B cell (primary cell): ENCODE results near the gene AMOTL1. TPM values are rescaled to one million over a fixed set of nuclear protein-coding genes. Genes with fewer than 3 reads are reported as not detected.

Experiments used
- ATAC-seq: fragments of 200-7000 bp; cut with Tn5 transposase; one replicate; pipeline ENCODE4 v1.10.0; 2021; ENCODE audit warnings: low read depth, mild to moderate bottlenecking, moderate number of reproducible peaks, moderate library complexity
- CTCF ChIA-PET: fragments of 350-600 bp; sonication (Branson Sonifier 250); formaldehyde crosslinking; loops from one replicate; lab custom pipeline; 2021; ENCODE audit warnings: antibody characterized with exemption, inconsistent platforms; lab: Charles Lee
- POLR2A ChIA-PET: fragments of 350-600 bp; sonication (Branson Sonifier 250); formaldehyde crosslinking; loops from one replicate; lab custom pipeline; 2021; ENCODE audit warnings: antibody characterized with exemption; lab: Charles Lee
- DNase-seq: peaks from one replicate; pipeline ENCODE4 v3.0.0; 2013
- H2AFZ ChIP-seq: 2 replicates; pipeline ENCODE4 v1.6.1; 2012; ENCODE audit warnings: mild to moderate bottlenecking, low read depth, low read length; ENCODE audit not compliant: insufficient read depth, poor library complexity, severe bottlenecking
- H3K27ac ChIP-seq, 2 donors: 1 replicate in 1 of 2; 2 replicates in 1 of 2; pipeline ENCODE4 v1.5.1; 2012 to 2013; ENCODE audit warnings: low read length in 2 of 2, mild to moderate bottlenecking in 2 of 2, moderate library complexity in 1 of 2
- H3K27me3 ChIP-seq, 4 experiments: fragments of 200-600 bp in 1 of 4; sonication (generic) in 1 of 4; replicated peaks in 1 of 4; 1 replicate in 2 of 4; 2 replicates in 2 of 4; pipeline versions ENCODE4 v1.6.1 to v1.7.0; 2013 to 2016; ENCODE audit warnings: low read length in 3 of 4, mild to moderate bottlenecking in 2 of 4, mixed read lengths in 1 of 4, moderate library complexity in 1 of 4; ENCODE audit not compliant: insufficient read depth in 4 of 4, control insufficient read depth in 3 of 4; ENCODE audit errors: control extremely low read depth in 1 of 4
- H3K36me3 ChIP-seq, 2 experiments: replicated peaks in 1 of 2; 1 replicate in 1 of 2; 2 replicates in 1 of 2; pipeline versions ENCODE4 v1.6.1 to v1.7.1; 2013; ENCODE audit warnings: low read length in 1 of 2; ENCODE audit not compliant: insufficient read depth in 2 of 2, control insufficient read depth in 1 of 2; ENCODE audit errors: control extremely low read depth in 1 of 2, extremely low read depth in 1 of 2
- H3K4me1 ChIP-seq, 2 donors: fragments of 200-600 bp in 1 of 2; sonication (generic) in 1 of 2; 1 replicate in 1 of 2; 2 replicates in 1 of 2; pipeline versions ENCODE4 v1.5.1 to v1.6.1; 2013 to 2017; ENCODE audit warnings: low read length in 2 of 2; ENCODE audit not compliant: control insufficient read depth in 2 of 2, insufficient read depth in 2 of 2
- H3K4me2 ChIP-seq: replicated peaks from 2 replicates; pipeline ENCODE3; 2012; ENCODE audit warnings: mild to moderate bottlenecking, low read depth, low read length; ENCODE audit not compliant: poor library complexity, severe bottlenecking
- H3K4me3 ChIP-seq, 5 experiments: fragments of 200-600 bp in 1 of 5; sonication (generic) in 1 of 5; 1 replicate in 3 of 5; 2 replicates in 2 of 5; pipeline versions ENCODE4 v1.5.1 to v1.7.0; 2011 to 2016; ENCODE audit warnings: low read length in 4 of 5, mild to moderate bottlenecking in 4 of 5, low read depth in 2 of 5, control low read depth in 1 of 5, moderate library complexity in 1 of 5; ENCODE audit not compliant: insufficient read depth in 1 of 5; ENCODE audit errors: control extremely low read depth in 1 of 5, extremely low read depth in 1 of 5
- H3K79me2 ChIP-seq: fragments of 200-600 bp; sonication (generic); one replicate; pipeline ENCODE4 v1.6.0; 2016; ENCODE audit warnings: low read length; ENCODE audit not compliant: control insufficient read depth, insufficient read depth
- H3K9ac ChIP-seq: fragments of 200-600 bp; sonication (generic); 2 replicates; pipeline ENCODE4 v1.6.1; 2017; ENCODE audit warnings: mild to moderate bottlenecking, low read length, moderate library complexity
- H3K9me3 ChIP-seq, 3 donors: one replicate each; pipeline versions ENCODE4 v1.6.1 to v1.7.1; 2013; ENCODE audit warnings: low read length in 2 of 3; ENCODE audit not compliant: control insufficient read depth in 2 of 3, insufficient read depth in 1 of 3; ENCODE audit errors: control extremely low read depth in 1 of 3
- H4K20me1 ChIP-seq: 2 replicates; pipeline ENCODE4 v1.6.0; 2012; ENCODE audit warnings: mild to moderate bottlenecking, low read length; ENCODE audit not compliant: insufficient read depth, control insufficient read depth, poor library complexity, severe bottlenecking
- H3K27ac Mint-ChIP-seq: one replicate; pipeline ENCODE4 v1.8.0; 2021; ENCODE audit warnings: mixed read lengths
- H3K27me3 Mint-ChIP-seq: one replicate; pipeline ENCODE4 v1.8.0; 2021; ENCODE audit warnings: mixed read lengths
- H3K4me1 Mint-ChIP-seq: one replicate; pipeline ENCODE4 v1.8.0; 2021; ENCODE audit warnings: mixed read lengths
- H3K4me3 Mint-ChIP-seq: one replicate; pipeline ENCODE4 v1.8.0; 2021; ENCODE audit warnings: mixed read lengths
- H3K9me3 Mint-ChIP-seq: one replicate; pipeline ENCODE4 v1.8.0; 2022; ENCODE audit warnings: mixed read lengths; ENCODE audit not compliant: insufficient read depth
- CTCF ChIP-seq: fragments of 200-600 bp; IDR thresholded peaks from one replicate; pipeline ENCODE4 v1.8.0; 2022; ENCODE audit warnings: antibody characterized with exemption, mild to moderate bottlenecking
- EZH2 ChIP-seq: IDR thresholded peaks from 2 replicates; pipeline ENCODE4 v1.6.1; 2012; ENCODE audit warnings: borderline replicate concordance, low read depth, mild to moderate bottlenecking, moderate library complexity, low read length; ENCODE audit not compliant: insufficient read depth, poor library complexity, severe bottlenecking
- WGBS: methylation state at CpG from one replicate; pipeline ENCODE4 v1.1.5; 2013; ENCODE audit warnings: missing lambda C conversion rate; ENCODE audit not compliant: insufficient coverage; 5-methylcytosine and 5-hydroxymethylcytosine counted together
- intact Hi-C: fragments of 100-400 bp; cut with micrococcal nuclease; formaldehyde crosslinking; loops from one replicate; pipeline ENCODE4 v1.10.0; 2022
- polyA plus RNA-seq: library from polyadenylated mRNA; depleted of rRNA; stranded (reverse); fragments of >200 nt; gene quantifications from 2 replicates; pipeline ENCODE4 v1.2.3, GENCODE V29; 2012
- total RNA-seq, 2 donors: library from RNA; stranded (reverse); fragments of 120-200 nt in 1 of 2; gene quantifications; 1 replicate in 1 of 2; 2 replicates in 1 of 2; pipeline versions ENCODE4 v1.2.3 to v1.2.4, GENCODE V29; 2013 to 2022

The AMOTL1 gene
- total and polyA plus RNA-seq, 2 donors (not counting 1 experiment from before 2014, with no cell fraction given): 0.04 to 0.30 TPM

DNA sequence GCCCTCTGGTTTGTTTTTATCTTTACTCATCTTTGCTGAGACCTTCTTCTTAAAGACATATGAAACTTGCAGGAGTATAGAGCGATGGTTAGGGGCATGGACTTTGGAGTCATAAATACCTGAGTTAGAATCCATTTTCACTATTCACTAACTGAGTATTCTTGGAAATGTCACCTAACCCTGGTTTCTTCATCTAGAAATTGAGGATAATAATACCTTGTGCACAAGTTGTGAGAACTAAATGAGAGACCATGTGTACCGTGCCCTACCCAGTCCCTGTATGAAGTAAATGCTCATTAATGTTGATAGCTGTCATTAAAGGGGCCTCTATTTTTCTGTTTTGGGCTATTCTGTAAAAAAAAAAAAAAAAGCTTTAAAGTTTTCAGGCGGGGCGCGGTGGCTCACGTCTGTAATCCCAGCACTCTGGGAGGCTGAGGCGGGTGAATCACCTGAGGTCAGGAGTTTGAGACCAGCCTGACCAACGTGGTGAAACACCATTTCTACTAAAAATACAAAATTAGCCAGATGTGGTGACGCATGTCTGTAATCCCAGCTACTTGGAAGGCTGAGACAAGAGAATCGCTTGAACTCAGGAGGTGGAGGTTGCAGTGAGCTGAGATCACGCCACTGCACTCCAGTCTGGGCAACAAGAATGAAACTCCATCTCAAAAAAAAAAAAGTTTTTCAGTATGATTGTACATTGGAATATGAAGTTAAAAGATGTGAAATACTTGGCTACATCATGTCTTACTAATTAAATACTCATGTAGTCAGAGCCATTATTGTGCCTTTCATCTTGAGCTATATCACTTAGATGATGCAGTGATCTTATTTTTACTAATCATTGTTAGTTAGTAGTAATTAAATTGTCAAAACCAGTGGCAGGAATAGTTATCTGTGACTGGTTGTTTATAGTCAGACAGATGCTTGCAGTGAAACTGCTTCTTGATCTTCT, 95.0 kb downstream of the AMOTL1 start:
- Histone ChIP-seq H3K27ac (no peak overlapping the region), H3K36me3 (no peaks in the 10 kb centered on the region), H3K4me2 (no peak overlapping the region), H3K9ac (no peak overlapping the region), H3K27me3 (no peaks in the 10 kb centered on the region), H3K4me3 (no peak overlapping the region), H4K20me1 (no peaks in the 10 kb centered on the region), H3K9me3 (no peaks in the 10 kb centered on the region), H3K4me1 (no peaks in the 10 kb centered on the region), H3K79me2 (no peaks in the 10 kb centered on the region), H2AFZ (no peak overlapping the region)
- no peak for ATAC-seq
- 100% methylated on average over 1 of the region's 11 CpGs for WGBS
- no peak overlapping the region for H3K4me3 Mint-ChIP-seq
- intact Hi-C loops: no loop called here
- TF ChIP-seq CTCF (no peak), EZH2 (no peak)
- no peaks in the 10 kb centered on the region for H3K27me3 Mint-ChIP-seq
- DNase-seq: no peak
- ChIA-PET CTCF (no interaction called here), POLR2A (no interaction called here)
- no peaks in the 10 kb centered on the region for H3K9me3 Mint-ChIP-seq
- H3K4me1 Mint-ChIP-seq: no peaks in the 10 kb centered on the region
- no peak overlapping the region for H3K27ac Mint-ChIP-seq

DNA sequence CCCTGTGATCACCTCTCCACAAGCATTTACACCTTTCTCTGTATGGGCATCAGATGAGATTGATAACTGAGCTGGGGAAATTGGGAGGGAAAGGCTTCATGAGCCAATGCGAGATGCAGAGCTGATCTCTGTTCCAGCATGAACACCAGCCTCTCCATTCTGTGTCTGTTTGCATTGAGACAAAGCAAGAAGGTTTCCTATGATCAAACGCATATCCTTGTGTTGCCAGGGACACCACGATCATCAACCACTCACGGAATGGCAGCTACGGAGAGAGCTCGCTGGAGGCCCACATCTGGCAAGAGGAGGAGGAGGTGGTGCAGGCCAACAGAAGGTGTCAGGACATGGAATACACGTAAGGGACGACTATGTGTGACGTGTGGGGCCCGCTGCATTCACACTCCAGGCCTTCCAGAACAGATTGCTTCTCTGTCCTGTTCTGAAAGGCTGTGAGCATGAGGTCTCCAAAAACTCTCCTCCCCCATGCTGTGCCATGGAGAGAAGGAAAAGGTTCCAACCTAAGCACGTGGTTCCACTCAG, 96.4 kb downstream of the AMOTL1 start:
- CTCF ChIA-PET: no interaction called here

More for the DNA sequence above, 96.4 kb downstream of the AMOTL1 start:
- H3K4me3 Mint-ChIP-seq: no peak overlapping the region
- no peaks in the 10 kb centered on the region for H3K9me3 ChIP-seq
- no peak overlapping the region for H3K27ac ChIP-seq
- DNase-seq: no peak
- no peaks in the 10 kb centered on the region for H3K9me3 Mint-ChIP-seq
- H3K27ac Mint-ChIP-seq: no peak overlapping the region
- intact Hi-C loops: no loop called here
- no peak overlapping the region for H3K4me3 ChIP-seq
- H3K9ac ChIP-seq: no peak overlapping the region
- H3K27me3 Mint-ChIP-seq: no peaks in the 10 kb centered on the region
- TF ChIP-seq CTCF: no peak
- no peak for TF ChIP-seq EZH2
- WGBS: 87% methylated on average over 8 of the region's 11 CpGs
- no peaks in the 10 kb centered on the region for H3K79me2 ChIP-seq
- no peaks in the 10 kb centered on the region for H3K4me1 Mint-ChIP-seq
- POLR2A ChIA-PET: no interaction called here
- no peaks in the 10 kb centered on the region for H3K36me3 ChIP-seq
- no peak for ATAC-seq
- H4K20me1 ChIP-seq: no peaks in the 10 kb centered on the region
- H3K27me3 ChIP-seq: no peaks in the 10 kb centered on the region
- H3K4me1 ChIP-seq: no peaks in the 10 kb centered on the region
- no peak overlapping the region for H2AFZ ChIP-seq
- H3K4me2 ChIP-seq: no peak overlapping the region
